HFFc6 (cell line): ENCODE data around the gene MYO1D. TPM values are rescaled to one million over a fixed set of nuclear protein-coding genes. Genes with fewer than 3 reads are reported as not detected.
A peak's percentile ranks its signal among the peaks of the same experiment; 100 is the strongest.

ENCODE experiments used
- DNase-seq: peaks from one replicate; pipeline ENCODE4 v3.0.0-alpha.2; 2018
- H3K27ac Mint-ChIP-seq: 2 replicates; pipeline ENCODE4 v1.8.0; 2020; ENCODE audit warnings: mild to moderate bottlenecking, mixed read lengths
- H3K27me3 Mint-ChIP-seq: 2 replicates; pipeline ENCODE4 v1.8.0; 2021; ENCODE audit warnings: mild to moderate bottlenecking, moderate library complexity, mixed read lengths; ENCODE audit not compliant: insufficient read depth
- H3K36me3 Mint-ChIP-seq: 2 replicates; pipeline ENCODE4 v1.8.0; 2021; ENCODE audit warnings: low read depth, mixed read lengths
- H3K4me1 Mint-ChIP-seq: 2 replicates; pipeline ENCODE4 v1.8.0; 2020; ENCODE audit warnings: low read depth, mixed read lengths
- H3K4me3 Mint-ChIP-seq: 2 replicates; pipeline ENCODE4 v1.8.0; 2020; ENCODE audit warnings: mild to moderate bottlenecking, moderate library complexity, mixed read lengths
- H3K9me3 Mint-ChIP-seq: 2 replicates; pipeline ENCODE4 v1.8.0; 2020; ENCODE audit warnings: mild to moderate bottlenecking, mixed read lengths
- CTCF ChIP-seq: fragments of 200-600 bp; sonication (generic); IDR thresholded peaks from 2 replicates; pipeline ENCODE4 v1.5.0; 2021; ENCODE audit warnings: antibody characterized with exemption, mild to moderate bottlenecking
- total RNA-seq, 6 experiments: library from RNA; stranded (reverse); fragmentation: NEBNext Ultra II Directional; extraction: Animal tissue kit (Norgen Biotek cat#: 25700); gene quantifications; 2 replicates in 1 of 6; 3 replicates in 5 of 6; pipeline ENCODE4 v1.2.3, GENCODE V29; 2021

The MYO1D gene
- total RNA-seq, 6 experiments from 2014 or later, result 3.8 to 28.8 (median 4.8) TPM

GRCh38 chr17:32769846-32770245, 107.1 kb downstream of the MYO1D start:
- no peak overlapping the region for H3K4me3 Mint-ChIP-seq
- no peak overlapping the region for H3K27ac Mint-ChIP-seq
- H3K36me3 Mint-ChIP-seq, result no peaks in the 10 kb centered on the region
- peak; percentile 14; the same call in 1 of the 2 replicates for TF ChIP-seq CTCF
- DNase-seq, result no peak
- no peaks in the 10 kb centered on the region; the same call in 1 of the 2 replicates for H3K4me1 Mint-ChIP-seq
- H3K9me3 Mint-ChIP-seq, result no peaks in the 10 kb centered on the region
- peaks cover 2% of the 10 kb centered on the region; the same call in 1 of the 2 replicates for H3K27me3 Mint-ChIP-seq

GRCh38 chr17:32763855-32764439, 113.0 kb downstream of the MYO1D start:
- Mint-ChIP-seq H3K9me3 (no peaks in the 10 kb centered on the region), H3K36me3 (no peaks in the 10 kb centered on the region), H3K4me1 (no peaks in the 10 kb centered on the region), H3K27me3 (no peaks in the 10 kb centered on the region; the same call in 1 of the 2 replicates), H3K4me3 (no peak overlapping the region), H3K27ac (no peak overlapping the region)
- no peak for DNase-seq
- no peak for TF ChIP-seq CTCF

DNA sequence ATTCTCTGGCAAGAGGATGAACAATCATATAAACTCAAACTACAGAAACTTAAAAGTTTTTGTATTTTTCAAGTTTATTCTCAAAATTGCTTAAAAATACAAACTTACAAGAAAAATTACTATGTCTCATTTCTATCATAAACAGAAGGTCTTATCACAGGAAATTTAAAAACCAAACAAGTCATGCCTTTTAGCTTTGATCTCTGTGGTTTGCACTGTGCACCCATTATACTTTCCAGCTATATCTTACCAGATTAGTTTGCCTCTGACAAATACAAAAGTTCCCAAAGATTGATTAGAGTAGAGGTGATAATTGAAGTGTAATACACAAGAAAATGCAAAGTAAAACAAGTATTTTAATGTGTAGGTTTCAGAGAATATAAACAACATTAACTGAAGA, 117.4 kb downstream of the MYO1D start:
- Mint-ChIP-seq H3K36me3 (no peaks in the 10 kb centered on the region), H3K4me3 (no peak overlapping the region), H3K27me3 (no peaks in the 10 kb centered on the region; the same call in 1 of the 2 replicates), H3K27ac (no peak overlapping the region), H3K4me1 (peaks cover 7% of the 10 kb centered on the region; the same call in 1 of the 2 replicates), H3K9me3 (no peaks in the 10 kb centered on the region)
- no peak for DNase-seq
- TF ChIP-seq CTCF, result no peak

GRCh38 chr17:32757963-32758362, 119.0 kb downstream of the MYO1D start:
- TF ChIP-seq CTCF, result no peak
- Mint-ChIP-seq H3K9me3 (no peaks in the 10 kb centered on the region), H3K4me3 (no peak overlapping the region), H3K36me3 (no peaks in the 10 kb centered on the region), H3K27ac (no peak overlapping the region), H3K27me3 (no peaks in the 10 kb centered on the region; the same call in 1 of the 2 replicates), H3K4me1 (peaks cover 7% of the 10 kb centered on the region; the same call in 1 of the 2 replicates)
- DNase-seq, result peak; percentile 14

DNA sequence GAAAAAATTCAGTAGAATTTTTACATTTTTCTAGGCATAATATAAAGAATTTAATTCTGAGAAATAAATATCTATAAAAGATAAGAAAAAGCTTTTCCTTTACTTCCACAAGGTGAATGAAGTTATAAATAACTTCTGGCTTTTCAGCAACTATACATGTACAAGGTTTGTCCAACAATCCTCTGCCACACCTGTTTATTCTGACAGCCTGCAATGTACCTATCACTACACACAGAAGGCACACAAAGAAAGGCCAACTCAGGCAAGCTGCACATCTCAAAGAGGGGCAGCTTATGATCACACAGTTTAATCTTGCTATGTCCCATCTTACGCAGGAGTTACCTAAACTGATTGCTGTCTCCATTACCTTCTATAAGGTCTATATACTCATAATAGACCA, 120.2 kb downstream of the MYO1D start:
- TF ChIP-seq CTCF, result no peak
- no peak for DNase-seq
- Mint-ChIP-seq H3K36me3 (no peaks in the 10 kb centered on the region), H3K9me3 (no peaks in the 10 kb centered on the region), H3K27ac (no peak overlapping the region), H3K27me3 (no peaks in the 10 kb centered on the region), H3K4me3 (no peak overlapping the region), H3K4me1 (peaks cover 7% of the 10 kb centered on the region; the same call in 1 of the 2 replicates)
